AG09309 (cell line): ENCODE results near the gene LAMB3.

Experiments
- DNase-seq: peaks from one replicate; pipeline ENCODE4 v3.0.0-alpha.2; 2010; ENCODE audit warnings: low read depth
- H3K4me3 ChIP-seq: 2 replicates; pipeline ENCODE4 v1.5.1; 2011; ENCODE audit warnings: mild to moderate bottlenecking, low read depth, low read length, moderate library complexity; ENCODE audit not compliant: control insufficient read depth
- CTCF ChIP-seq: IDR thresholded peaks from 2 replicates; pipeline ENCODE4 v1.5.1; 2011; ENCODE audit warnings: mild to moderate bottlenecking, low read depth, low read length, inconsistent platforms; ENCODE audit not compliant: insufficient read depth, control insufficient read depth; ENCODE audit errors: missing control alignments

LAMB3 gene

GRCh38 chr1:209617755-209618154 lies 34.5 kb downstream of the LAMB3 start:
- DNase-seq, result no peak
- TF ChIP-seq CTCF, result no peak
- H3K4me3 ChIP-seq, result no peak overlapping the region

- no peak overlapping the region for H3K4me3 ChIP-seq
- no peak for TF ChIP-seq CTCF
- DNase-seq, result no peak
Observed at GRCh38 chr1:209617047-209617673, 35.1 kb downstream of the LAMB3 start.

- no peak overlapping the region for H3K4me3 ChIP-seq
- no peak for TF ChIP-seq CTCF
- DNase-seq, result no peak
Observed at GRCh38 chr1:209616366-209617046, 35.7 kb downstream of the LAMB3 start.

- TF ChIP-seq CTCF, result no peak
- H3K4me3 ChIP-seq, result no peak overlapping the region
- DNase-seq, result no peak
Observed at GRCh38 chr1:209614906-209615305, 37.3 kb downstream of the LAMB3 start.

- TF ChIP-seq CTCF, result no peak
- H3K4me3 ChIP-seq, result no peak overlapping the region
- DNase-seq, result no peak
Observed at GRCh38 chr1:209614151-209614420, 38.1 kb downstream of the LAMB3 start.

GRCh38 chr1:209613400-209614150 lies 38.6 kb downstream of the LAMB3 start:
- DNase-seq, result no peak
- no peak overlapping the region for H3K4me3 ChIP-seq
- TF ChIP-seq CTCF, result no peak
